ENCODE measurements around the gene PNPLA3. TPM values are rescaled to one million over a fixed set of nuclear protein-coding genes. Genes with fewer than 3 reads are reported as not detected.

PNPLA3 gene
- polyA plus RNA-seq, 1 donor (not counting 4 experiments of a cell fraction or from before 2014, with no cell fraction given): 12.0 TPM

DNA sequence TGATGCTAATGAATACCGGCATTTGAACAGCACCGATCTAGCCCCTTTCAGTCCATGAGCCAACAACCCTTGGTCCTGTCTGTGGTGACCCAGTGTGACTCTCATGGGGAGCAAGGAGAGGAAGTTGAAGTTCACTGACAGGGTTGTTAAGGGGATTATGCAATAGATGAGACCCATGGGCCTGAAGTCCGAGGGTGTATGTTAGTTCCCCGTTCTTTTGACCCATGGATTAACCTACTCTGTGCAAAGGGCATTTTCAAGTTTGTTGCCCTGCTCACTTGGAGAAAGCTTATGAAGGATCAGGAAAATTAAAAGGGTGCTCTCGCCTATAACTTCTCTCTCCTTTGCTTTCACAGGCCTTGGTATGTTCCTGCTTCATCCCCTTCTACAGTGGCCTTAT, 4.9 kb downstream of the PNPLA3 start:
- no peak overlapping the region for H3K4me3 ChIP-seq (ENCODE audit: control insufficient read depth in 2 of 3, extremely low read depth in 1 of 3, insufficient read depth in 2 of 3, low read depth in 1 of 3, low read length in 3 of 3)
- H3K9ac ChIP-seq (ENCODE audit: control insufficient read depth, extremely low read depth, insufficient read depth, low read length): no peak overlapping the region
- H3K9me1 ChIP-seq (ENCODE audit: control insufficient read depth, extremely low read depth, insufficient read depth, low read length): peaks cover 6% of the 10 kb centered on the region
- no peak overlapping the region for H3K27ac ChIP-seq (ENCODE audit: control insufficient read depth, insufficient read depth, low read length)
- peaks cover 25% of the 10 kb centered on the region for H3K4me1 ChIP-seq (ENCODE audit: control insufficient read depth, extremely low read depth, insufficient read depth, low read length)
- no peak overlapping the region for H2AFZ ChIP-seq (ENCODE audit: control insufficient read depth, low read length)
- no peaks in the 10 kb centered on the region for H3K9me3 ChIP-seq (ENCODE audit: control insufficient read depth, low read depth, low read length)
- DNase-seq (ENCODE audit: low read depth, low spot score): no peak
- peaks cover 28 to 29% of the 10 kb centered on the region in 2 experiments for H3K36me3 ChIP-seq (ENCODE audit: control insufficient read depth in 2 of 2, extremely low read depth in 1 of 2, insufficient read depth in 2 of 2, low read length in 2 of 2)
- dilution Hi-C loops (cut with MboI; ENCODE audit: extremely low pct_ligation_motif_present, low sequenced_read_pairs): no loop called here
- no peaks in the 10 kb centered on the region for H4K20me1 ChIP-seq (ENCODE audit: control insufficient read depth, extremely low read depth, insufficient read depth, low read length)
- peaks cover 12% of the 10 kb centered on the region for H3K79me2 ChIP-seq (ENCODE audit: control insufficient read depth, insufficient read depth, low read length)
- TF ChIP-seq, protein P1, sequence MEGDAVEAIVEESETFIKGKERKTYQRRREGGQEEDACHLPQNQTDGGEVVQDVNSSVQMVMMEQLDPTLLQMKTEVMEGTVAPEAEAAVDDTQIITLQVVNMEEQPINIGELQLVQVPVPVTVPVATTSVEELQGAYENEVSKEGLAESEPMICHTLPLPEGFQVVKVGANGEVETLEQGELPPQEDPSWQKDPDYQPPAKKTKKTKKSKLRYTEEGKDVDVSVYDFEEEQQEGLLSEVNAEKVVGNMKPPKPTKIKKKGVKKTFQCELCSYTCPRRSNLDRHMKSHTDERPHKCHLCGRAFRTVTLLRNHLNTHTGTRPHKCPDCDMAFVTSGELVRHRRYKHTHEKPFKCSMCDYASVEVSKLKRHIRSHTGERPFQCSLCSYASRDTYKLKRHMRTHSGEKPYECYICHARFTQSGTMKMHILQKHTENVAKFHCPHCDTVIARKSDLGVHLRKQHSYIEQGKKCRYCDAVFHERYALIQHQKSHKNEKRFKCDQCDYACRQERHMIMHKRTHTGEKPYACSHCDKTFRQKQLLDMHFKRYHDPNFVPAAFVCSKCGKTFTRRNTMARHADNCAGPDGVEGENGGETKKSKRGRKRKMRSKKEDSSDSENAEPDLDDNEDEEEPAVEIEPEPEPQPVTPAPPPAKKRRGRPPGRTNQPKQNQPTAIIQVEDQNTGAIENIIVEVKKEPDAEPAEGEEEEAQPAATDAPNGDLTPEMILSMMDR (optimal IDR thresholded peaks at IDR 0.05 in 1 of 3, IDR thresholded peaks at IDR 0.05 in 1 of 3, conservative IDR thresholded peaks at IDR 0.05 in 1 of 3; ENCODE audit: extremely low read depth in 1 of 3, insufficient read depth in 2 of 3, low read length in 3 of 3): no peak
- no peak for TF ChIP-seq EZH2 (IDR thresholded peaks at IDR 0.05; ENCODE audit: low read length)
- FAIRE-seq: no peak
- no peaks in the 10 kb centered on the region for H3K27me3 ChIP-seq (ENCODE audit: control insufficient read depth, extremely low read depth, insufficient read depth, low read length)
- H3K4me2 ChIP-seq (ENCODE audit: control insufficient read depth, extremely low read depth, insufficient read depth, low read depth, low read length): no peak overlapping the region

DNA sequence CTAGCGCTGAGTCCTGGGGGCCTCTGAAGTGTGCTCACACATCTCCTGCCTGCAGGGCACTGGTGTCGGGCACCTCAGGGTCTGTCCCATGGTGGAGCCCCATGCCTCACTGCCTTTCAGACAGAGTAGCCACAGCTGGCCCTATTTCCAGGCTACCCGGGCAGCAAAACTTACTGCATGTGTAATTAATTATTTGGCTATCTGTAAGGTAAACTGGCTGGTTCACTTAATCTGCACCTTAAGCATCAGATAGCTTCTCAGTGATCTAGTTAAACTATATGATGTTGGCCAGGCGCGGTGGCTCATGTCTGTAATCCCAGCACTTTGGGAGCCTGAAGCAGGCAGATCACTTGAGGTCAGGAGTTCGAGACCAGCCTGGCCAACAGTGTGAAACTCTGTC, 5.3 kb downstream of the PNPLA3 start:
- no peaks in the 10 kb centered on the region for H3K9me3 ChIP-seq (ENCODE audit: control insufficient read depth, low read depth, low read length)
- H3K27me3 ChIP-seq (ENCODE audit: control insufficient read depth, extremely low read depth, insufficient read depth, low read length): no peaks in the 10 kb centered on the region
- peaks cover 6% of the 10 kb centered on the region for H3K9me1 ChIP-seq (ENCODE audit: control insufficient read depth, extremely low read depth, insufficient read depth, low read length)
- FAIRE-seq (no peak), DNase-seq (ENCODE audit: low read depth, low spot score) (no peak)
- no peak overlapping the region for H3K27ac ChIP-seq (ENCODE audit: control insufficient read depth, insufficient read depth, low read length)
- H3K4me3 ChIP-seq (ENCODE audit: control insufficient read depth in 2 of 3, extremely low read depth in 1 of 3, insufficient read depth in 2 of 3, low read depth in 1 of 3, low read length in 3 of 3): no peak overlapping the region
- peaks cover 30 to 33% of the 10 kb centered on the region in 2 experiments for H3K36me3 ChIP-seq (ENCODE audit: control insufficient read depth in 2 of 2, extremely low read depth in 1 of 2, insufficient read depth in 2 of 2, low read length in 2 of 2)
- H3K79me2 ChIP-seq (ENCODE audit: control insufficient read depth, insufficient read depth, low read length): peaks cover 12% of the 10 kb centered on the region
- no peak overlapping the region for H3K9ac ChIP-seq (ENCODE audit: control insufficient read depth, extremely low read depth, insufficient read depth, low read length)
- H3K4me1 ChIP-seq (ENCODE audit: control insufficient read depth, extremely low read depth, insufficient read depth, low read length): peaks cover 25% of the 10 kb centered on the region
- dilution Hi-C loops (cut with MboI; ENCODE audit: extremely low pct_ligation_motif_present, low sequenced_read_pairs): no loop called here
- no peaks in the 10 kb centered on the region for H4K20me1 ChIP-seq (ENCODE audit: control insufficient read depth, extremely low read depth, insufficient read depth, low read length)
- no peak overlapping the region for H3K4me2 ChIP-seq (ENCODE audit: control insufficient read depth, extremely low read depth, insufficient read depth, low read depth, low read length)
- TF ChIP-seq, protein P1 (optimal IDR thresholded peaks at IDR 0.05 in 1 of 3, IDR thresholded peaks at IDR 0.05 in 1 of 3, conservative IDR thresholded peaks at IDR 0.05 in 1 of 3; ENCODE audit: extremely low read depth in 1 of 3, insufficient read depth in 2 of 3, low read length in 3 of 3): no peak
- TF ChIP-seq EZH2 (IDR thresholded peaks at IDR 0.05; ENCODE audit: low read length): no peak
- H2AFZ ChIP-seq (ENCODE audit: control insufficient read depth, low read length): no peak overlapping the region

All from keratinocyte (primary cell).